Sigmoid colon (tissue), 3 donors: ENCODE results near the gene MYL10.

ENCODE experiments used
- POLR2A ChIP-seq, 2 donors: fragments of 450-650 bp; IDR thresholded peaks; one replicate each; pipeline ENCODE4 v1.6.1; 2016; ENCODE audit warnings: antibody characterized with exemption in 2 of 2, mild to moderate bottlenecking in 2 of 2, moderate library complexity in 2 of 2
- TF ChIP-seq, protein P1 (sequence below), 4 experiments: fragments of 450-650 bp in 3 of 4; fragments of 200-600 bp in 1 of 4; IDR thresholded peaks; one replicate each; pipeline ENCODE4 v1.5.1; 2016 to 2019; ENCODE audit warnings: antibody characterized with exemption in 4 of 4, mild to moderate bottlenecking in 3 of 4, moderate library complexity in 2 of 4

DNA sequence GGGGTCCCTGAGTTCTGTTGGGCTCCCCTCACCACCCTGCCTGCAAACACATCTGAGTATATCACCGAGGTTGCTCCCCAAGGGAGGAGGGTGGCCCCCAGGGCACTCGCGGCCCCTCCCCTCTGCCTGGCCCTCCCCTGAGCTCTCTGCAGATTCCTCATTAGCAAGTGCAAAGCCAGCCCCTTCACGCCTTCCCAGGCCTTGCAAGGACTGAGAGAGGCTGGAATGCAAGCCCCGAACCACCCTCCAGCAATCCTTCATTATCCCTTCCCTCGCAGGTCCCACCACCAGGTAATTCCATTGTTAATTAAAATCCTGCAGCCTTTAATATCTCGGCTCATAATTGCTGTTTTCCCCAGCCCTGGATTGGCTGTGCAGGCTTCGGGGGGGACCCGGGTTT lies 35.3 kb upstream of the MYL10 start:
- TF ChIP-seq, protein P1, sequence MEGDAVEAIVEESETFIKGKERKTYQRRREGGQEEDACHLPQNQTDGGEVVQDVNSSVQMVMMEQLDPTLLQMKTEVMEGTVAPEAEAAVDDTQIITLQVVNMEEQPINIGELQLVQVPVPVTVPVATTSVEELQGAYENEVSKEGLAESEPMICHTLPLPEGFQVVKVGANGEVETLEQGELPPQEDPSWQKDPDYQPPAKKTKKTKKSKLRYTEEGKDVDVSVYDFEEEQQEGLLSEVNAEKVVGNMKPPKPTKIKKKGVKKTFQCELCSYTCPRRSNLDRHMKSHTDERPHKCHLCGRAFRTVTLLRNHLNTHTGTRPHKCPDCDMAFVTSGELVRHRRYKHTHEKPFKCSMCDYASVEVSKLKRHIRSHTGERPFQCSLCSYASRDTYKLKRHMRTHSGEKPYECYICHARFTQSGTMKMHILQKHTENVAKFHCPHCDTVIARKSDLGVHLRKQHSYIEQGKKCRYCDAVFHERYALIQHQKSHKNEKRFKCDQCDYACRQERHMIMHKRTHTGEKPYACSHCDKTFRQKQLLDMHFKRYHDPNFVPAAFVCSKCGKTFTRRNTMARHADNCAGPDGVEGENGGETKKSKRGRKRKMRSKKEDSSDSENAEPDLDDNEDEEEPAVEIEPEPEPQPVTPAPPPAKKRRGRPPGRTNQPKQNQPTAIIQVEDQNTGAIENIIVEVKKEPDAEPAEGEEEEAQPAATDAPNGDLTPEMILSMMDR (IDR thresholded peaks at IDR 0.05): no peak
- no peak for TF ChIP-seq POLR2A (IDR thresholded peaks at IDR 0.05)
